Measurements from ENCODE around the gene CSNK2A3. TPM values are rescaled to one million over a fixed set of nuclear protein-coding genes. Genes with fewer than 3 reads are reported as not detected.

Gene CSNK2A3
- total RNA-seq, 2 donors from 2014 or later: 0.57 to 0.64 TPM

DNA sequence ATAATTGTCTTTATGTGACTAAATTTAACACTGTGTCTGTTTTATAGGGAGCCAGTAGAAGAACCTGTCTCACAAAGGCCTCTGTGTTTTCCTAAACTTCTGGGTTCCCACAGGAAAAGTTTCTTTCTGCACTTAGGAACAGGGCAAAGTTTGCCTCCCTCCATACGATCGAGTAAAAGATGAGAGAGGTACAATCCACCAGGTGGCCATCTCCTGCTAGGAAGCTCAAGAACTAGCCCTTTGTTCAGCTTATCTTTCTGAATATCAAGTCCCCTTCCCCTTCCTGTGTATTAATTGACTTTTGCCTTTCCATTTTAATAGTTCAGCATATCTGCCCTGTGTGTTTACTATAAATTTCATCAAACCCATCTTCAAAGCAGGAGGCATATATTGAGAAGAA is 18.0 kb downstream of the CSNK2A3 start:
- H3K9ac ChIP-seq (ENCODE audit: low read depth in 2 of 2, low read length in 2 of 2): no peak overlapping the region
- no peak for TF ChIP-seq CTCF (IDR thresholded peaks at IDR 0.05)
- no peaks in the 10 kb centered on the region for H3K4me1 ChIP-seq

GRCh38 chr11:11334607-11335006 is 18.4 kb downstream of the CSNK2A3 start:
- H3K36me3 ChIP-seq: no peaks in the 10 kb centered on the region
- H3K27ac ChIP-seq: no peak overlapping the region
- intact Hi-C loops (cut with DNase I): no loop called here
- H3K4me1 ChIP-seq: no peaks in the 10 kb centered on the region
- no peaks in the 10 kb centered on the region for H3K27me3 ChIP-seq
- H3K9me3 ChIP-seq: no peaks in the 10 kb centered on the region
- no peak for TF ChIP-seq CTCF (IDR thresholded peaks at IDR 0.05)
- H3K4me3 ChIP-seq: no peak overlapping the region
- no peak overlapping the region for H3K9ac ChIP-seq (ENCODE audit: low read depth in 2 of 2, low read length in 2 of 2)
- no peak for DNase-seq

More for the DNA sequence above, 18.0 kb downstream of the CSNK2A3 start:
- Histone ChIP-seq H3K27ac (no peak overlapping the region), H3K36me3 (no peaks in the 10 kb centered on the region), H3K9me3 (no peaks in the 10 kb centered on the region), H3K27me3 (no peaks in the 10 kb centered on the region), H3K4me3 (no peak overlapping the region)
- intact Hi-C loops (cut with DNase I): no loop called here
- DNase-seq: no peak

DNA sequence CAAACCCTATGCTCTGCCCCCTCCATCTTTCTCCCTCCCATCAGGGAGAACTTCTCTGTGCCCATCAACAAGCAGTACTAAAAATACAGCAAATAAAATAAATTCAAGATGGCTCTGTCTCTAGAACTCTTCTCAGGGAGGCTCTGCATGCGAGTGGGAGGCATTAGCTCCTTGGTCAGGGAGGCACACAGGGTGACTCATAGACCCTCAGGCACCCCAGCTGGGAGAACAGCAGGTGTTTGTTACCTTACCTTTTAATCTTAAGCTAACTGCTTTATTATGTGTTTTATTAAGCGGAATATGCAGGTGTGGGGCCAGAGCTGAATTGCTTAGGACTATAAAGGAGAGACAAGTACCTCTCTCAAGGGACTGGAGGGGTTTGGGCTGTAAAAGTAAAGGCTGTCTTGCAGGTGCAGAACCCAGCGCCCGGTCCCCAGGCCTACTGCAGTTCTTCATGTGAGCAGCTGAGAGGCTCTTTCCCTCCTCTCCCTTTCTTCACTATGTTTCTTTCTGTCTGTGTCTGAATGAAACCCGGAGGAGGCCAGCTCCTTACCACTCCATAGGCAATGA is 20.8 kb downstream of the CSNK2A3 start:
- H3K27me3 ChIP-seq: no peaks in the 10 kb centered on the region
- no peak overlapping the region for H3K27ac ChIP-seq
- H3K36me3 ChIP-seq: no peaks in the 10 kb centered on the region
- no peak overlapping the region for H3K4me3 ChIP-seq
- no peak overlapping the region for H3K9ac ChIP-seq (ENCODE audit: low read depth in 2 of 2, low read length in 2 of 2)
- intact Hi-C loops (cut with DNase I): no loop called here
- TF ChIP-seq CTCF (IDR thresholded peaks at IDR 0.05): no peak
- H3K4me1 ChIP-seq: no peaks in the 10 kb centered on the region
- DNase-seq: no peak
- H3K9me3 ChIP-seq: no peaks in the 10 kb centered on the region

DNA sequence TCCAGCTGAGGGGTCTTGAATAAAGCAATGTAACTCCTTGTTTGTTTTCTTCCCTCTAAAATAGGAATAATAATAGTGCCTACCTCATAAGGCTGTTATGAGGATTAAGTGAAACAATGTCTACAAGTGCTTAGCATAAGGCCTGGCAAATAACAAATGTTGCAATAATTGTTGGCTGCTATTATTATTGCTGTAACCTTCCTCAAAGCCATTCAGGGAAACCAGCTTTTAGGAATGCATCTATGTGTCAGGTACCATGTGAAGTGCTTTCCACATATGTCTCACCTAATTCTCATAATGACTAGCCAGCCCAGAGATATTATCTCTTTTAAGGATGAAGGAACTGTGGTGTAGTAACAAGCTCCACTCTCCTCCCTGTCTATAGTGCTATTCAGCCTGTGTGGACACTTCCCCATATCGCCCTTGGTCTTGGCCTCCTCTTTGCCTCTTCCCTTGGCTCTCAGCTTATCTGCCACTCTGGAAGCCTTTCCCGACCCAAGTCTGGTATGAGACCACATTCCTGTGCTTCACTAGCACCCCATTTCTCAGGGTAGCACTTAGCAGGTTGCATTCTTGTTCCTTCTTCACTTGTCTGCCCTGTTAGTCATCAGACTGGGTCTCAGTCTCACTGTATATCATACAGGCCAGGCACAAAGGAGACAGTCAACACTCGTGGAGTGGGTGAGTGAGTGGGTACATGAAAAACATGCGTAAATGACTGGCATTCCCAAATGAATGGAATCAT is 23.8 kb downstream of the CSNK2A3 start:
- no peak overlapping the region for H3K27ac ChIP-seq
- no peak for TF ChIP-seq CTCF (IDR thresholded peaks at IDR 0.05)
- no peaks in the 10 kb centered on the region for H3K4me1 ChIP-seq
- DNase-seq: no peak
- no peaks in the 10 kb centered on the region for H3K36me3 ChIP-seq
- no peak overlapping the region for H3K4me3 ChIP-seq
- intact Hi-C loops (cut with DNase I): no loop called here
- no peaks in the 10 kb centered on the region for H3K9me3 ChIP-seq
- no peak overlapping the region for H3K9ac ChIP-seq (ENCODE audit: low read depth in 2 of 2, low read length in 2 of 2)
- H3K27me3 ChIP-seq: no peaks in the 10 kb centered on the region

- H3K36me3 ChIP-seq: no peaks in the 10 kb centered on the region
- DNase-seq: no peak
- H3K9me3 ChIP-seq: no peaks in the 10 kb centered on the region
- H3K4me3 ChIP-seq: no peak overlapping the region
- no peak overlapping the region for H3K27ac ChIP-seq
- no peaks in the 10 kb centered on the region for H3K4me1 ChIP-seq
- no peak overlapping the region for H3K9ac ChIP-seq (ENCODE audit: low read depth in 2 of 2, low read length in 2 of 2)
- no peaks in the 10 kb centered on the region for H3K27me3 ChIP-seq
- TF ChIP-seq CTCF (IDR thresholded peaks at IDR 0.05): no peak
- intact Hi-C loops (cut with DNase I): no loop called here
Measured at GRCh38 chr11:11324090-11324489, 29.0 kb downstream of the CSNK2A3 start.
